H9 (cell line): ENCODE measurements around the gene SCO2. TPM values are rescaled to one million over a fixed set of nuclear protein-coding genes. Genes with fewer than 3 reads are reported as not detected.

Source experiments
- DNase-seq: peaks from one replicate; pipeline ENCODE4 v3.0.0-alpha.2; 2017
- H2AFZ ChIP-seq: one replicate; pipeline ENCODE4 v1.6.1; 2013; ENCODE audit warnings: mild to moderate bottlenecking, low read length, control low read depth, moderate library complexity
- H2AK5ac ChIP-seq: 2 replicates; pipeline ENCODE4 v1.6.1; 2013; ENCODE audit warnings: low read length, control low read depth, mixed read lengths; ENCODE audit not compliant: insufficient read length
- H2BK120ac ChIP-seq: one replicate; pipeline ENCODE4 v1.6.1; 2013; ENCODE audit warnings: low read depth, mild to moderate bottlenecking, low read length, control low read depth, inconsistent platforms; ENCODE audit not compliant: poor library complexity, severe bottlenecking
- H2BK12ac ChIP-seq: 2 replicates; pipeline ENCODE4 v1.6.1; 2013; ENCODE audit warnings: low read length, control low read depth, mixed read lengths, low read depth; ENCODE audit not compliant: insufficient read length
- H2BK15ac ChIP-seq: 2 replicates; pipeline ENCODE4 v1.6.1; 2013; ENCODE audit warnings: low read depth, low read length, control low read depth
- H2BK20ac ChIP-seq: one replicate; pipeline ENCODE4 v1.6.1; 2013; ENCODE audit warnings: low read depth, mild to moderate bottlenecking, low read length, control low read depth, inconsistent platforms; ENCODE audit not compliant: poor library complexity, severe bottlenecking
- H2BK5ac ChIP-seq: 2 replicates; pipeline ENCODE4 v1.6.1; 2013; ENCODE audit warnings: low read length, control low read depth, mixed read lengths; ENCODE audit not compliant: insufficient read length
- H3K14ac ChIP-seq: 2 replicates; pipeline ENCODE4 v1.6.1; 2013; ENCODE audit warnings: low read length, control low read depth; ENCODE audit not compliant: insufficient read depth
- H3K18ac ChIP-seq: 2 replicates; pipeline ENCODE4 v1.6.1; 2013; ENCODE audit warnings: low read depth, mild to moderate bottlenecking, mixed read lengths, low read length, control low read depth; ENCODE audit not compliant: insufficient read length
- H3K23ac ChIP-seq: 2 replicates; pipeline ENCODE4 v1.6.1; 2013; ENCODE audit warnings: low read length, control low read depth, mixed read lengths, low read depth; ENCODE audit not compliant: insufficient read length
- H3K23me2 ChIP-seq: 2 replicates; pipeline ENCODE4 v1.6.1; 2013; ENCODE audit warnings: low read depth, mild to moderate bottlenecking, mixed read lengths, low read length, control low read depth; ENCODE audit not compliant: insufficient read length, poor library complexity, severe bottlenecking
- H3K27ac ChIP-seq: 2 replicates; pipeline ENCODE4 v1.5.1; 2013; ENCODE audit warnings: low read length, control low read depth, mixed read lengths, low read depth; ENCODE audit not compliant: insufficient read length
- H3K27me3 ChIP-seq: 2 replicates; pipeline ENCODE4 v1.6.1; 2013; ENCODE audit warnings: low read length, control low read depth, inconsistent platforms; ENCODE audit not compliant: insufficient read depth
- H3K4ac ChIP-seq: 2 replicates; pipeline ENCODE4 v1.6.1; 2013; ENCODE audit warnings: low read depth, mild to moderate bottlenecking, control low read depth, inconsistent platforms, low read length, moderate library complexity
- H3K4me1 ChIP-seq: 2 replicates; pipeline ENCODE4 v1.6.1; 2013; ENCODE audit warnings: low read length, control low read depth, inconsistent platforms; ENCODE audit not compliant: insufficient read depth
- H3K4me2 ChIP-seq: 2 replicates; pipeline ENCODE4 v1.6.1; 2013; ENCODE audit warnings: low read length, control low read depth, mixed read lengths; ENCODE audit not compliant: insufficient read length, insufficient read depth
- H3K56ac ChIP-seq: 2 replicates; pipeline ENCODE4 v1.6.1; 2013; ENCODE audit warnings: low read depth, mild to moderate bottlenecking, mixed read lengths, low read length, control low read depth; ENCODE audit not compliant: insufficient read length
- H3K79me1 ChIP-seq: 2 replicates; pipeline ENCODE4 v1.6.1; 2013; ENCODE audit warnings: low read depth, mild to moderate bottlenecking, moderate library complexity, low read length, control low read depth, inconsistent platforms; ENCODE audit not compliant: insufficient read depth, poor library complexity, severe bottlenecking
- H3K79me2 ChIP-seq: 2 replicates; pipeline ENCODE4 v1.6.1; 2013; ENCODE audit warnings: low read length, control low read depth, inconsistent platforms; ENCODE audit not compliant: insufficient read depth
- H3K9ac ChIP-seq: 2 replicates; pipeline ENCODE4 v1.6.1; 2013; ENCODE audit warnings: low read length, control low read depth, mixed read lengths; ENCODE audit not compliant: insufficient read length; ENCODE audit errors: extremely low read depth
- H3K9me3 ChIP-seq: one replicate; pipeline ENCODE4 v1.6.1; 2013; ENCODE audit warnings: low read depth, low read length, inconsistent platforms; ENCODE audit not compliant: control insufficient read depth
- H3T11ph ChIP-seq: one replicate; pipeline ENCODE4 v1.6.1; 2013; ENCODE audit warnings: mild to moderate bottlenecking, low read length, control low read depth, inconsistent platforms
- H4K20me1 ChIP-seq: one replicate; pipeline ENCODE4 v1.6.1; 2013; ENCODE audit not compliant: control insufficient read depth, insufficient read length, insufficient read depth
- H4K5ac ChIP-seq: 2 replicates; pipeline ENCODE4 v1.6.1; 2013; ENCODE audit warnings: low read depth, mild to moderate bottlenecking, mixed read lengths, low read length, control low read depth; ENCODE audit not compliant: insufficient read length
- H4K8ac ChIP-seq: replicated peaks from 2 replicates; pipeline ENCODE4 v1.6.1; 2013; ENCODE audit warnings: low read length, control low read depth, mixed read lengths, low read depth; ENCODE audit not compliant: insufficient read length
- H4K91ac ChIP-seq: 2 replicates; pipeline ENCODE4 v1.6.1; 2013; ENCODE audit warnings: low read depth, mild to moderate bottlenecking, moderate library complexity, mixed read lengths, low read length, control low read depth; ENCODE audit not compliant: insufficient read length
- H3K27ac Mint-ChIP-seq, 3 experiments: 2 replicates in 2 of 3; 3 replicates in 1 of 3; pipeline ENCODE4 v1.8.0; 2020 to 2021; ENCODE audit warnings: mixed read lengths in 3 of 3, mild to moderate bottlenecking in 1 of 3, moderate library complexity in 1 of 3
- H3K27me3 Mint-ChIP-seq: 2 replicates; pipeline ENCODE4 v1.8.0; 2021; ENCODE audit warnings: low read depth, mild to moderate bottlenecking, moderate library complexity, mixed read lengths
- H3K36me3 Mint-ChIP-seq, 3 experiments: 2 replicates in 2 of 3; 3 replicates in 1 of 3; pipeline ENCODE4 v1.8.0; 2020 to 2021; ENCODE audit warnings: low read depth in 3 of 3, mixed read lengths in 3 of 3; ENCODE audit not compliant: insufficient read depth in 1 of 3
- H3K4me1 Mint-ChIP-seq, 2 experiments: 2 replicates each; pipeline ENCODE4 v1.8.0; 2020; ENCODE audit warnings: mixed read lengths in 2 of 2
- H3K4me3 Mint-ChIP-seq, 2 experiments: 2 replicates in 1 of 2; 3 replicates in 1 of 2; pipeline ENCODE4 v1.8.0; 2020 to 2021; ENCODE audit warnings: mild to moderate bottlenecking in 2 of 2, mixed read lengths in 2 of 2, moderate library complexity in 1 of 2
- H3K9me3 Mint-ChIP-seq, 2 experiments: 2 replicates in 1 of 2; 3 replicates in 1 of 2; pipeline ENCODE4 v1.8.0; 2020; ENCODE audit warnings: mild to moderate bottlenecking in 2 of 2, mixed read lengths in 2 of 2, moderate library complexity in 1 of 2
- WGBS: extraction: QIAGEN DNeasy Blood & Tissue Kit; methylation state at CpG from one replicate; pipeline ENCODE4 v1.1.7; 2013; ENCODE audit warnings: missing lambda C conversion rate, low lambda C conversion rate, mixed read lengths; ENCODE audit not compliant: insufficient read length; ENCODE audit errors: extremely low coverage; 5-methylcytosine and 5-hydroxymethylcytosine counted together
- total RNA-seq: library from RNA; stranded (reverse); gene quantifications from 2 replicates; pipeline ENCODE4 v1.2.1, GENCODE V29; 2021
- TF ChIP-seq, protein P1 (sequence below): fragments of 200-600 bp; sonication (generic); conservative IDR thresholded peaks from 3 replicates; pipeline ENCODE4 v1.8.0; 2021; ENCODE audit warnings: antibody characterized with exemption, mild to moderate bottlenecking

SCO2 gene
- total RNA-seq, 1 experiment from 2014 or later: 3.3 TPM

DNA sequence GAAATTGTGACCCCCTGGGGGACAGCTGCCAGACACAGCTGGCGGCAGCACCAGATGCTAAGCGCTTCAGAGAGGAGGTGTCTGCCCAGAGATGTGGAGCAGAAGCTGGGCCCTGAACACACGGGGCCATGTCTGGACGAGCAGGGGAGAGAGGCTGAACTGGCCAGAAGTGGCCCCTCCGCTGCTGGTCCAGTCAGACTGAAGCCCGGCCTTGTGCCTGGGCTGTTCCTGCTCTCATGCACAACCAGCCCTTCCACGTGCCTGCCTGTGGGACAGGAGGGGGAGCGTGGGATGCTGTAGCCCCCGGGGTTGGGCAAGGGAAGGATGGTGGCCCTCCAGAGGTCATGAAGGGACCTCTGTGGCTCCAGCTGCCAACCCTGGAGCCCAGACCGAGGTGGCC lies 42.3 kb downstream of the SCO2 start:
- H2BK12ac ChIP-seq: no peak overlapping the region
- no peak overlapping the region for H3K4ac ChIP-seq
- H4K20me1 ChIP-seq: no peaks in the 10 kb centered on the region
- no peak overlapping the region for H3K18ac ChIP-seq
- H3K79me1 ChIP-seq: no peaks in the 10 kb centered on the region
- no peak overlapping the region for H2BK15ac ChIP-seq
- H4K5ac ChIP-seq: no peak overlapping the region
- peaks cover 7% of the 10 kb centered on the region for H3K23me2 ChIP-seq
- no peak overlapping the region for H2AFZ ChIP-seq
- H4K8ac ChIP-seq: no peak overlapping the region
- no peaks in the 10 kb centered on the region for H3K9me3 Mint-ChIP-seq
- no peak overlapping the region for H3K56ac ChIP-seq
- H3K36me3 Mint-ChIP-seq: peaks cover 0 to 2% (median 0%) of the 10 kb centered on the region in 3 experiments; a peak in 1 of 7 replicates
- H3T11ph ChIP-seq: no peak overlapping the region
- WGBS: no CpG with 5 or more reads among the region's 10 CpGs
- no peak overlapping the region for H2BK5ac ChIP-seq
- no peak overlapping the region for H2AK5ac ChIP-seq
- no peak overlapping the region for H2BK120ac ChIP-seq
- no peak overlapping the region for H2BK20ac ChIP-seq
- H3K27ac ChIP-seq: no peak overlapping the region
- peaks cover 9% of the 10 kb centered on the region; the same call in 1 of the 2 replicates for H3K27me3 ChIP-seq
- no peaks in the 10 kb centered on the region for H3K4me1 ChIP-seq
- peaks cover 3 to 9% of the 10 kb centered on the region in 2 experiments; a peak in 3 of 4 replicates for H3K4me1 Mint-ChIP-seq
- H3K79me2 ChIP-seq: no peaks in the 10 kb centered on the region
- H3K27me3 Mint-ChIP-seq: peaks cover 31% of the 10 kb centered on the region
- no peak overlapping the region for H3K23ac ChIP-seq
- no peaks in the 10 kb centered on the region for H3K9me3 ChIP-seq
- no peak overlapping the region for H3K4me2 ChIP-seq
- no peak overlapping the region for H4K91ac ChIP-seq
- H3K27ac Mint-ChIP-seq: no peak overlapping the region
- no peak for DNase-seq
- H3K14ac ChIP-seq: no peak overlapping the region; the same call in 1 of the 2 replicates
- no peak overlapping the region for H3K9ac ChIP-seq
- H3K4me3 Mint-ChIP-seq: no peak overlapping the region; a peak in 1 of 5 replicates
- TF ChIP-seq, protein P1, sequence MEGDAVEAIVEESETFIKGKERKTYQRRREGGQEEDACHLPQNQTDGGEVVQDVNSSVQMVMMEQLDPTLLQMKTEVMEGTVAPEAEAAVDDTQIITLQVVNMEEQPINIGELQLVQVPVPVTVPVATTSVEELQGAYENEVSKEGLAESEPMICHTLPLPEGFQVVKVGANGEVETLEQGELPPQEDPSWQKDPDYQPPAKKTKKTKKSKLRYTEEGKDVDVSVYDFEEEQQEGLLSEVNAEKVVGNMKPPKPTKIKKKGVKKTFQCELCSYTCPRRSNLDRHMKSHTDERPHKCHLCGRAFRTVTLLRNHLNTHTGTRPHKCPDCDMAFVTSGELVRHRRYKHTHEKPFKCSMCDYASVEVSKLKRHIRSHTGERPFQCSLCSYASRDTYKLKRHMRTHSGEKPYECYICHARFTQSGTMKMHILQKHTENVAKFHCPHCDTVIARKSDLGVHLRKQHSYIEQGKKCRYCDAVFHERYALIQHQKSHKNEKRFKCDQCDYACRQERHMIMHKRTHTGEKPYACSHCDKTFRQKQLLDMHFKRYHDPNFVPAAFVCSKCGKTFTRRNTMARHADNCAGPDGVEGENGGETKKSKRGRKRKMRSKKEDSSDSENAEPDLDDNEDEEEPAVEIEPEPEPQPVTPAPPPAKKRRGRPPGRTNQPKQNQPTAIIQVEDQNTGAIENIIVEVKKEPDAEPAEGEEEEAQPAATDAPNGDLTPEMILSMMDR: no peak
